Measurements from ENCODE around the gene RPTOR.

The RPTOR gene

DNA sequence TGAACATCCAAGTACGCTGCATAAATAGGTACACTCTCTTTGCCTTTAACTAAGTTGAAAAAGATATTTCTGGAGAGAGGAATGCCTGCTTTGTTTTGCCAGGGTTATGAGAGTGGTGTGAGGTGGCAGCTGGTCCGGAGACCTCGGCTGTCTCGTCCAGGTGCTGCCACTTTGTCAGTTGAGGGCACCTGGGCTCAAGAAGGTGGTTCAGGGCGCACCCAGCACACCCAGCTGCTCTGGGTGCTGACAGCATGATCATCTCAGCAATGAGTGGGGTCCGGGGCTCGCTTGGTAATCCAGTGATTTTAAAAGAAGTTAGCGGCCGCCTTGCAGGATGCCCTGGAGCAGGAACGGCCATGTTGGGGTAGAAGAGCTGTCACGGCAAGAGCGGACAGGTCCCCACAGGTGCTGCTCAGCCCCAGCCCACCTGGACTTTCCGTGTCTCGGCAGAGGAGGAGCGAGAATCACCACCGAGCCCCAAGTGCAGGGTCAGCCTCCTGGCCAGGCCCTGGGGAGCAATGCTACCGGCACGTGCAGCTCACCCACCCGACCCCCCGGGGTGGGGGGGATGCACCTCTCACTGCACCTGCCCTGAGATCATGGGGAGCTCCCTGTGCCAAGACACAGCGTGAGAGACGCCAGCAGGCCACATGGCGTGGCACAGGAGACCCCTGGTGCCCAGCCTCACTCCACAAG lies 379.6 kb downstream of the RPTOR start:
- no peak for DNase-seq

DNA sequence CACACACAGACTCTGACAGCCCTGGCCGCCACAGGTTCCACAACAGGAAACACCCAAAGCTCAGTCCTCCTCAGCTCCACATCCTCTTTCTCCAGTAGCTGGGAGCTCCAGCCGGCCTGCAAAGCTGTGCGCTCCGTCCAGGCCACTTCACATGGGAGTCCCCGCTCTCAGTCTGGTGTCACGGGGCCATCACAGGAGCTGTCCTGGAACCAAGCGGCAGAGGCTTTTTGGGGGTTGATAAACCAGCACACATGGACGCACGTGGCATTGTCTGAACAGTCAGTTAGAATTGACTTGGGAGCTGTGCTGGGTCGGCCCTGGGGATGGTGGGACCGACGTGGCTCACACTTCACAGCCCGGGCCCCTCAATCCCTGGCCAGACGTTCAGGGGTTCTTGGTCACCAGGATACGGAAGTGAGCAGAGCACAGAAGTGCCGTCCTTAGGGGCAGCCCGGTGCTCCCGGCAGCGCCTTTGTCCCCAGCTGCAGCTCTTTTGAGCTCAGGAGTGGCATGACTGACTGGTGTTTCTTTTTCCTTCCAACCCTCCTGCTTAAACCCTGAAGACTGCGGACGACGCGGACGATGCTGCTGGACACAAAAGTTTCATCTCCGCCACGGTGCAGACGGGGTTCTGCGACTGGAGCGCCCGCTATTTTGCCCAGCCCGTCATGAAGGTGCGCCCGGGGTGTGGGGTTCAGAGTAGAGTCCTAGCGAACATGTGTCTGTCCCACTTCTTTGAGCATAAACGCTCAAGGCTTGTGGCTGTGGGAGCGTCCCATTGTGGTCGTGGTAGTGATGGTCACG lies 380.4 kb downstream of the RPTOR start:
- DNase-seq = no peak

DNA sequence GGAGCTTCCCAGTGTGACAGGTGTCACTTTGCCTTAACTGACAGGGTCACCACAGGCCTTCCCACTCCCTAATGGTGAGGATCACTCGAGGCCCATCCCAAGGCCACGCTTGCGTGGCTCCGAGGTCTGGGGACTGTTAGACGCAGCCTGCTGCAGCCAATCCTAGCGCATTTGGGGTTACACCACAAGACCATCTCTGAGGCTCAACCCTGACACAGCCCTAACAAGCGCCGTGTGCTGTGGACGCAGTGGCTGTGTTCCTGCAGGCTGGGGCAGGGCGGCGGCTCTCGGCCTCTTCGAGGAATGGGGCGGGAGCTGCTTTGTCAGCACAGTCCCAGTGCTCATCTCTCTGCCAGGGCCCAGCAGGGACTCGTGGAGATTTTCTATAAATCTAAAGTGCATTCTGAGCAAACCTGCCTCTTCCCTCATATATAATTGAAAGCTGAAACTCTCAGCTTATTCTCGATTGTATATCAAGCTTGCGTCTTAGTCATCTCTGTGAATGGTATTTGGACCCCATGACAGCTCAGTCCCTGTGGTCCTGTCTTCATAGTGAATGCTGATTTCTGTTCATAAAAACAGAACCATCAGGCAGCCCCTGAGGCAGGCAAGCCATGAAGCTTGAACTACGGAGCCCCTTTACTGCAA lies 381.2 kb downstream of the RPTOR start:
- DNase-seq = no peak

DNA sequence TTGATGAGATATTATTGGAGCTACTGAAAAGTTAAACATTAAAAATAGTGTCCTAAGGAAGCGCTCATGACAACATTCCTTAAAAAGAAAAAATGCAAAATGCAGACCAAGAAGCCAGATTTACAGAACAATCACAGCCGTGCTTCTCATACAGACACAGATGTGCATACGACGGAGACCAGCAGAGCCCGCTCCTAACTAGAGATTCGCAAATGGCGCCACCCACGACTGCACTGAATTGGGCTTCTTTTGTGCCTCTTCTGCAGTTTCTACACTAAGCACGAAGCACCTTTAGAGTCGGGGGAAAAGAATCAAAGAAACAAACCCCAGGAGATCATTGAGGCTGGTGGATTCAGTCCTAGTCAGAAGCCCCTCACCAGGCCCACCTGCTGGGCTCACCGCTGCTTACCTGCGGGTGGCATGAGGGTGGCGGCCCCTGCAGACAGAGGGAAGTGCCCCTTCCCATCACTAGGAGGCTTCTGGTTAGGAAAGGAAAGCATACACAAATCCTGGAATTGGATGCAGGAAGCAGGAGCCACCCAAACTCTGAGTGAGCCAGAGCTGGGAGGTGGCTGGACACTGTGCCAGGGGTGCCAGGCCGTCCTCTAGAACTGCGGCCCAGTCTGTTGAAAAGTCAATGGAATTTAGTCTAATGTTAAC lies 382.1 kb downstream of the RPTOR start:
- DNase-seq = no peak

DNA sequence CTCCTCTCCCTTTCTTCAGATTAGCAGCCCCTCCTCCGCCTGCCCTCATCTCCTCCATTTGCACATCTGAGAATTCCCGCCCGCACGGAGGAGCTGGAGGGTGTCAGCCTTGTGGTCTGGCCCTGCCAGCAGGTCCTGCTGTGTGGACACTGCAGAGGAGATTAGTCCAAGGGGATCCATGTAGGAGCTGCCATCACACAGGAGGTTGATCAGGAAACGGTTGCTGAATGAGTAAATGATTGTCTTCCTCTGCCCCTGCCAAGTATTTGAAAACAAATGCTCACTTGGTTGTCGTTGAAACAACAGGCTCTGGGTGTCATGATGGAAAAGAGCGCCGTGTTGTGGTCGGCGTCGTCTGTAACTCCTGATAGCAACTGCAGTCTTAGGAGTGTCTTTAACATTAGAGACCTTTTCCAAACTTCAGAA lies 383.2 kb downstream of the RPTOR start:
- no peak for DNase-seq

DNA sequence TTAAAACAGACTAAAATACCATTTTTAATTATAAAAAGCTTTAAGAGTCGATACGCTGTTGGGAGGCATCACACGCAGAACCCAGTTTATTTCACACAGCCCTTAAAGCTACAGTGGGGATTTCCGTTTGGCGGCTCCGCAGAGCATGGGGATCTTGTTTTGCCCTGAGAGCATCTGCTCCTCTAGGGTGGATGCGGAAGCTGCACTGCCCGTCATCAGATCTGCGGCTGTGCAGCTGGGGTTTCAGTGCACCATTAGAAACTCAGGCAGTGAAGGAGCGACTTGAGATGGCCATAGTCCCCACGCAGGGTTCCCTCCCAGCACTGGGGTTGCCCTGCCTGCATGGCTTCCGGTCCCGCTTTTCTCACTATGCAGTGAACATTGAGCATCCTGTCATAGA lies 384.8 kb downstream of the RPTOR start:
- DNase-seq = no peak

DNA sequence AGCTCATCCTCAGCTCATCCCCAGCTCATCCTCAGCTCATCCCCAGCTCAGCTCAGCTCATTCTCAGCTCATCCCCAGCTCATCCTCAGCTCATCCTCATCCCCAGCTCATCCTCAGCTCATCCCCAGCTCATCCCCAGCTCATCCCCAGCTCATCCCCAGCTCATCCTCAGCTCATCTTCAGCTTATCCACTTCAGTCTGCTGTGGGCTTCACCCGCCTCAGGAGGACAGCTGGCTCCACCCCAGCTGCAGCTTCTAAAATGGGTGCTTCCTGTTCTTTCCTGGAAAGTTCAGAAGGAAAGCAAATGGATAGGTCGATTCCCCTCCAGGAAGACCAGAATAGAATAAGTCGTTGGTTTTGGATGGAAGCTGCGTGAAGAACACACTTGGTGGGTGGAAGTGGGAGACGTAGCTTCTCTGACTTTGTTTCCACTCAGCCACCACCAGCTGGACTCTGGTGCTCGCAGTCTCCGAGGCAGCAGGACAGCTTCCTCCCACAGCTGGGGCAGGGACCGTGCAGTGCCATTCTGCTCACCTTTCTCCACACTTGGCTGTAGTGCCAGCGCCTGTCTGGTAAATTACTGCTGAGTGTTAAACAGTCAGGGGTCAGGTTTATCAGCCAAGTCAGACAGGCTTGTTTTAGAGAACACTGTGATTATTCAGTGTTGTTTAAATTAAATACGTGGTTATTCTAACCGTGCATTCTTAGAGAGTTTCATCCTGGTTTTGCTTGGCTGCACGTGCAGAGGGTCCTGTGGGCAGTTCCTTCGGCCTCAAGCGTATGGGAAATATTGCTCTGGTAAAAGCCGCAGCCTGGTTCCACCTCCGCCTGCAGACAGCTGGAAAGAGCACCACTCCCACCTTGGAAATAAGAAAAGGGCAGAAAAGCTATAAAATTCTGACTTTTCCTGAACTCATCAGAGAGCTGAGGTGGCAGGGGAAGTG lies 386.0 kb downstream of the RPTOR start:
- DNase-seq = no peak

DNA sequence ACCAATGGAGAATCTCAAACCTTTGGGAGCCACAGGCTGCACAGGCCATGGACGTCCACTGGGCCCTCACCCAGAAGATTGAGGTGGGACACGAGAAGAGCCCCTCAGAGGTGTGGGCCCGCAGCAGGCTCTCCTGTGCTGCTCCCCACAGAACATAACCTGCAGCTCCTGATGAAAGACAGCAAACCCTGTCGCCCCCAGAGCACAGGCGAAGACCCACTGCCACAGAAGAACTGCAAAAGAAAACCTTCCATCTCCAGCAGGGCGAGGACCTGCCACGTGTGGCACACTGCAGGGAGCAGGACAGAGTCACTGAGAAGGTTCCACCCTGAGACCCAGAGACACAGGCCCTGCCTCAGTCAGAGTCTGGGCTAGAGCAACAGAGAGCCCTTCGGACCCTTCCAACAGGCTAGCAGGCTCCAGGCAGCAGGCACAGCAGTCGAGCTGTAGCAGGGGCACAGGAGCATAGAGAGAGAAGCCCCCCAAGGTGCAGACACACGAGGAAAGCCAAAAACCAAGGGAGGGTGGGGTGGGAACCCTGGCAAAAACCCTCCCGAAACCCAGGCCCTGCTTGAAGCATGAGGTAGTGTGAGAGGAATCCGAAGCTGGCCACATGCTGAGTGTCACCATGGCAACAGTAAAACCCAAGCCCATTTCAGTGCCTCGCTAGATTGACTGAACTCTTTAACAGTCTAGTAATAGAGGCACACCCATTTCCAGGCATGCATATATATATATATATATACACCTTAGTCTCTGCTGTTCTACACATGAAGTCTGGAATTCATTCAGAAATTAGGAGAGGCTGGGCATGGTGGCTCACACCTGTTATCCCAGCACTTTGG lies 387.0 kb downstream of the RPTOR start:
- DNase-seq = no peak

DNA sequence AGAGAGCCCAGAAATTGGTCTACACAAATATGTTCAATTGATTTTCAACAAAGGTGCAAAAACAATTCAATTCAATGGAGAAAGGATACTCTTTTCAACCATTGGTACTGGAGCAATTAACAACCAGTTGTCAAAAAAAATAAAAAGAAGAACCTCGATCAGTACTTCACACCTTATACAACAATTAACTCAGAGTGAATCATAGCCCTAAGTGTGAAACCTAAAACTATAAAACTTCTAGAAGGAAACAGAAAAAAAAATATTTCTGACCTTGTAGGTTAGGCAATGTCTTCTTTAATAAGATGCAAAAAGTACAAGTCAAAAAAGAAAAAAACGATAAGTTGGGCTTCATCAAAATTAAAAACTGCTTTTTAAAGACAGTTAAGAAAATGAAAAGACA lies 390.9 kb downstream of the RPTOR start:
- DNase-seq = no peak

DNA sequence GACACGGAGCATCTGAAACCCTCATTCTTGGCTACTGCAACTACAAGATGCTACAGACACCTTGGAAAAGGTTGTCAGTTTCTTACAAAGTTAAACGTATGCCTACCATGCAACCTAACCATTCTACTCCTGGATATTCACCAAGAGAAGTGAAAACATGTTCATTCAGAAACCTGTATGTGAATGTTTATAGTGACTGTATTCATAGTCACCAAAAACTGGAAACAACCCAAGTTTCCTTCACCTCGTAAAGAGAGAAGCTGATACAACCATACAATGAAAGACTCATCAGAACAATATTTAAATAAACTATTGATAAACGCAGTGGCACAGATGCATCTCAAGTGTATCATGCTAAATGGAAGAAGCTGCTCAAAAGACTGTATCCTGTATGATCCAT lies 391.6 kb downstream of the RPTOR start:
- DNase-seq = no peak

DNA sequence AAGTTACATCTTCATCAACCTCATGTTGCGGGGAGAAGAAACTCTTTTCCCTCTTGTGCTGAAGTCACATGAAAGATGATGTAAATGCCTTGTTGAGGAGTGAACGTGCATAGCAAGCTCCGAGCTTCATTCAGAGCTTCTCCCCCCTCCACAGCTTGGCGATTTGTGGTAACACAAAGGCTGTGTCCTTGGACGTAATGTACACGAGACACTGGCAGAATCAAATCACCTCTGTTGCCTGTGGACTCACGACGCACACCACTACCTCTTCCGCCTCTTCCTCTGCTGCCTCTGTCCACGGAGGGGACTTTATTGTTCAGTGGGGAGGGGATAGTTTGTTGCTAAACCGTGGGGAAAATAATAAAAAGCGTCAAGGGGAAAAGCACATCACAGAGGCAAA lies 392.1 kb downstream of the RPTOR start:
- no peak for DNase-seq

DNA sequence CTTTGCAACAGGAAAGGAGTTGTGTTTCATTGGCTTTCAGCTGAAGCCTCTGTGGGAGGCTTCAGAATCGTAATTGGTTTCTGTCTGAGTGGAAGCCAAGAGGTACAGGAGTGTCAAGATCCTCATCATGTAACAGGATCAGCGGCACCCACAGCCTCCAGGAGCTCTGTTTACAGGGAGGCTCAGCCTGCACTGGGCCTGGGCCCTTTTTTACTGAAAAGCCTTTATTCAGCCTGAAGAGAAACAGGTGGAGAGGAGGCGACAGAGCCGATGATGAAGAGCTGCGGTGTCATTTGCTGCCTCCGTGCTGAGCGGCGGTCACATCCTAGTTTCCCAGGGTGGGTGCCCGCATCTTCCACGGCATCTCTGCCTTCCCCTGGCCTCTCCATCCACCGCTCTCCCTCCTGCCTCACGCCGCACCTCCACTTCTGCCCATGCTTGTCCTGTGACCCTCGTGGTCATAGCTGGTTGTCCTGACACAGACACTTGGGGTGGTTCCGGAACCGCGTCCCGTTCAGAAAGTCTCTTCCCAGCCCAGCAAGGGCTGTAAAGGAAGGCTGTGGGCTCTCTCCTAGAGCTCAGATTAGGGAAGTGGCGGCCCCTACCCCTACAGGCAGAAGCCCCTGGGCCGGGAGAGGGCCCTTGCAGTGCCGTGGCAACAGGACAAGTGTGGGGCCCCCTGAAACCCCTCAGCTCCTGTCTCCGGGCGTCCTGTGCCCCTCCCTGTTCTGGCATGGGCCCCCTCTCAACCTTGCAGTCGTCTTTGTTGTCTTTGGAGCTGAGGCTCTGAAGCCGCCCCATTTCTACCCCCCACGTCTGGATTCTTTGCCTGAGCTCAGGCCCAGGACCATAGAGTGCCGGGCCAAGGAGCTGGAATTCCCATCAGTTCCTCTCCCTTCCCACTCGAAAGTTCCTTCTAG lies 393.1 kb downstream of the RPTOR start:
- no peak for DNase-seq

DNA sequence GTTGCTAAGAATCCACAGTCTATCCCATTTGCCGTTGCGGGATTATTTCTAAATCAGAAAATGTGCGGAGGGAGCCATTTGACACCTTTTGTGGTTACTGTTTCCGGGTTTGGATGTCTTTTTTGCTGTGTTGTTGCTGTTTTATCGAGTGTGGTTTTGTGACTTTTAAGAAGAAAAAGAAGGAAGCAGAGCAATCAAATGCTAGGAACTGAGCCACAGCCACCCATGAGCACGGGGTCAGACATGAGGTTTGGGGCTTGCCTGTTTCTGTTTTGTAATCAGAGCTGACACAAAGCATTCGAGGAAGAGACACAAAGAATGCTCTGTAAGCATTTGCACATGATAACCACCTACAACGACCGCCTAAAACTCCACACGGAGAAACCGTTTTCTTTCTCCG lies 393.9 kb downstream of the RPTOR start:
- DNase-seq = no peak

DNA sequence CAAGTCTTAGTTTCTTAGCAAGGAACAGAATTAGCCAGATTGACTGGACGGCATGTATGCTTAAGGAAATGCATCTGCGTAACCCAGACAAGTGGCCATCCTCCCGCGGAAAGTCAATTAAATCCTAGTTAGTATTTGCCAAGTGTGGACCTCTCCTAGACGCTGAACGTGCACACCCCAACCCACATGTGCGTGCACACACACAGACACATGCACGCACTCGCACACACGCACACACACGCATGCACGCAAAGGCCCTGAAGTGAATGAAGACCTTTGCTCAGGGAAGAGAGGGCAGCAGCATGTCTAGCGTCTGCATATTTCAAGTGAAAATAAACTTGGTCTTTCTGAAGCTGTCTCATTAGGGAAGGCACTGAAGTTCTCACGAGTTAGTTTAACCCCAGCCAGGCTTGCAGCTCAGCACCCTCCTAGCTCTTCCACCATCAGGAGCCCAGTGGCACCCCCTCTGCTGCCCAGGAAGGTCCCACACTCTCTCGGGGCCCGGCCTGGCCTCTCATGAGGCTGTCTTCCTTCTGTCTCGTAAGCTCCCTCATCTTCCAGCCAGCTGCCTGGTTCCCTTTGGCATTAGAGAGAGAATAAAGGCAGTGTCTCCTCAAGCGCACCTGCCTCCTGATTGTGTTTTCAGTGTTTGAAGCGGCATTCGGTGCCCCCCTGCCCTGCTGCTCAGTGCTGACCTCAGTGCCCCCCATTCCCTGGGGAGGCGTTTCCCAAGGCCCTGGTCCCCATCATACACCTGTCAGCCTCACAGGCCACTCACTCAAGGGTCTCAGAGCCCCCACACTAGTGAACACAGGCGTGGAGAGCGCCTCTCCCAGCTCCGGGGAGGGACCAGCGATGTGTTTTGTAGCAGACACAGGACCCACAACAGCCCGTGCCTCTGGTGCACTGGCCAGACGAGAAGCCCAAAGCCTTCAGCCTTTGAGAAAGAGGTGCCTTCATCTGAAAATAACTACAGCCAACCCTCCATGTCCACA lies 394.8 kb downstream of the RPTOR start:
- DNase-seq = no peak

DNA sequence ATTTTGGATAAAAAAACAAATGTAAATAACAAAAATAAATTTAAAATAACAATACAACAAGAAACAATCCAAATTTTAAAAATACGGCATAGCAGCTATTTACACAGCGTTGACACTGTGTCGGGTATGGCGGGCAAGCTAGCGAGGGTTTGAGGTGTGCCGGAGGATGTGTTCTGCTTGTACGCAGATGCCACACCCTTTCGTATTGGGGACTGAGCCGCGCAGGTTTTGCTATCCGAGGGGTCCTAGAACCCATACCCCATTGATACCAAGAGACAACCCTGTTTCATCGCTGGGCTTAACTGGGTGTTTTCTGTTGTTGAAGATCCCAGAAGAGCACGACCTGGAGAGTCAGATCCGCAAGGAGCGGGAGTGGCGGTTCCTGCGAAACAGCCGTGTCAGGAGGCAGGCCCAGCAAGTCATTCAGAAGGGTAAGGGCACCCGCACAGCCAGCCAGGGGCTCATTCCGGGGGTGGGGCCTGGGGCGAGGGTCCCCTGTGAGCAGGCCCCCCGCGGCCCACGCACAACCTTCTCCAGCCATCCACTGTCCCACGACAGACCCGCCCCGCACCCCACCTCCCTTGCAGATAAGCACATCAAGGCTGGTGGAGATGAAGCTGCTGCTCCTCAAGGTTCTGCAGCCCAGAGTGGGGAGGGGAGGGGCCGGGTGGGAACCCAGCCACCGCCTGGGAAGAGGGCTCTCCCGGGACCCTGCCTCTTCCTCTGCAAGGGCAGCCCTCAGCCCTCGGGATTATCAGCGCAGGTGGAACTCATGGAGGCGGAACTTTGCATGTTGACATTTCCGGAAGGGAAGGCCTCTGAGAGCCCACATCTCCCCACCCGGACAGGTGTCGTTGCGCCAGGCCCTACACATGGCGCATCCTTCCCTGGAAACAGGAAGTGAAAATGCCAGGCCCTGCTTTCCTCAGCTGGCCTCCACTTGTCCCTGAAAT lies 395.8 kb downstream of the RPTOR start:
- no peak for DNase-seq

DNA sequence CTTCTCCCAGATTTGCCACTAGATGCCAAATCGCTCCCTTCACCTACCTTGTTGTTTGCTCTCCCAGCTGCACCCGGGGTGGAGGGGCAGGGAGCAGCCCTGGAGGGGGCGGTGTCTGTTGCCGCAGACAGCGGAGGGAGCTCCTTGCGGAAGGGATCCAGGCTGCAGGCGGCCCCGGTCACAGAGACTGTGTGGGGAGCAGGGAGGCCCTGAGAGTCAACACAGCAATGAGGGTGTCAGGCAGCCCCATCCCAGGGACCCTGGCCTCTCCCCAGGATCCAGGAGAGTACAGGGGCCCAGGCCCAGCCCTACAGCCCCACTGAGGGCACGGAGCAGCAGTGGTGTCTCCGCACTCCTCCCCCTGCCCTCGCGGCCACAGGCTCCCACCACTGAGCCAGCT lies 396.5 kb downstream of the RPTOR start:
- DNase-seq = no peak

DNA sequence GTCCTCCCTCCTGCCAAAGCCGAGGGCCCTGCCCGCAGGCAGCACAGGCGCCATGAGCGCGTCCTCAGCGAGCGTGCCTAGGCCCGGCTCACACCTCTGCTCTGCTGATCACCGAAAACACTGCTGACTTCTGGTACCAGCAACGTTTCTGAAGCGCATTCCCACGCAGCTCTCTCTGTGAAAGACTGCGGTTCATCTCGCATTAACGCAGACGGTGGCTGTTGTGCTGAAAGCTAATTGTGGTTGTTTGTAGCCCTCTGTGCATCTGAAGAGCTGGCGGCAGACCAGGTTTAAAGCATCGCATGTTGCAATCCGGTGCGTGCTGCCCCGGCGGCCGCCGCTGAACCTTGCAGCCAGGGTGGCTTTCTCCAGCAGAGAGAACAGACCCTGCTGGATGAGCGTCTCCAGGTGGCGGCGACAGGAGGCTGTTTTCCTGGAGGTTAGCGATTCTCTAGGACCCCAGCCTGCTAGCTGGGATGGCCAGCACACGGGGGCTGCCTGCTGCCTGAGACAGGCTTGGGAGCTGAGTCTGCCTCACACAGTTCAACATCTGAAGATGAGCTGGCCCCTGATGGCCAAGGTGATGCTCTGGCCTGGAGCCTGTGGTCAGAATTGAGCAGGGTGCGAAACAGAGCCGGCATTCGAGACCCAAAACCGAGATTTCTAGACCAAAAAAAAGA lies 397.2 kb downstream of the RPTOR start:
- no peak for DNase-seq

All from NCI-H1436 (cell line).